GOT3 (cell line): ENCODE data around the gene ZDHHC5.
A peak's percentile ranks its signal among the peaks of the same experiment; 100 is the strongest.
"Not testable (repeated sequence)": the region's sequence is repeated elsewhere in the genome, so short reads cannot be mapped to it uniquely, and the experiment has no call there.

Source experiments
- DNase-seq: peaks from one replicate; lab custom pipeline; 2025; ENCODE audit warnings: mixed read lengths; lab: John Stamatoyannopoulos, UW

The ZDHHC5 gene

GRCh38 chr11:57644748-57645688 is 22.9 kb upstream of the ZDHHC5 start:
- no peak for DNase-seq

- DNase-seq: no peak
These were observed 22.2 kb upstream of the ZDHHC5 start for GRCh38 chr11:57645689-57646085.

DNA sequence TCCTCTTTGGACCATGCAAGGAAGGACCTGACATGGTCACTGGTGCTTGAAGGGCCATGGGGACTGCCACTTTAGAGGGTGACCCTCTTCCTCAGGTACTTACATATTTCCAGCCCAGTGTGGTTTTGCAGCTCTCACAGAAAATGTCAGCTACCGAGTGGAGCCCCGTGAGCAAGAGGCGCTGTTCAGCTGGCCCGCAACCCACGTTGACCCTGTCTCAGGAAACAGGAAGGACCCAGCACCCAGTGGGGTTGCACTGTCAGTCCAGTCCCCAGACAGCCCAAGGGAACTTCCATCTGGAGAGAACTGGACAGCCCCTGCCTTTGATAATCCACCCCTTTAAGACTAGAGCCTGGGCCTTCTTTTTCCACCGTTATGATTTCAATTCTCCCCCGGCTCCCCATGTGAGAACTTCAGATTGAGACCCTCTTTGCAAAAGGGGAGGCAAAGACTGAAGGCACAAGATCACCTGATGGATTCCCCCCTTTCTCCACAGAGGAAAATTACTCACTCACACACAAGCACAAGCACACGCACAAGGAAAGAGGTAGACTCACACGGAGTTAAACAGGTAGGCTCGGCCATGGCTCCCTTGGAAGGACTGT is 21.6 kb upstream of the ZDHHC5 start:
- no peak for DNase-seq

- DNase-seq: no peak
These were observed 21.1 kb upstream of the ZDHHC5 start for GRCh38 chr11:57646799-57647303.

GRCh38 chr11:57647372-57647771 is 20.5 kb upstream of the ZDHHC5 start:
- DNase-seq: no peak

DNA sequence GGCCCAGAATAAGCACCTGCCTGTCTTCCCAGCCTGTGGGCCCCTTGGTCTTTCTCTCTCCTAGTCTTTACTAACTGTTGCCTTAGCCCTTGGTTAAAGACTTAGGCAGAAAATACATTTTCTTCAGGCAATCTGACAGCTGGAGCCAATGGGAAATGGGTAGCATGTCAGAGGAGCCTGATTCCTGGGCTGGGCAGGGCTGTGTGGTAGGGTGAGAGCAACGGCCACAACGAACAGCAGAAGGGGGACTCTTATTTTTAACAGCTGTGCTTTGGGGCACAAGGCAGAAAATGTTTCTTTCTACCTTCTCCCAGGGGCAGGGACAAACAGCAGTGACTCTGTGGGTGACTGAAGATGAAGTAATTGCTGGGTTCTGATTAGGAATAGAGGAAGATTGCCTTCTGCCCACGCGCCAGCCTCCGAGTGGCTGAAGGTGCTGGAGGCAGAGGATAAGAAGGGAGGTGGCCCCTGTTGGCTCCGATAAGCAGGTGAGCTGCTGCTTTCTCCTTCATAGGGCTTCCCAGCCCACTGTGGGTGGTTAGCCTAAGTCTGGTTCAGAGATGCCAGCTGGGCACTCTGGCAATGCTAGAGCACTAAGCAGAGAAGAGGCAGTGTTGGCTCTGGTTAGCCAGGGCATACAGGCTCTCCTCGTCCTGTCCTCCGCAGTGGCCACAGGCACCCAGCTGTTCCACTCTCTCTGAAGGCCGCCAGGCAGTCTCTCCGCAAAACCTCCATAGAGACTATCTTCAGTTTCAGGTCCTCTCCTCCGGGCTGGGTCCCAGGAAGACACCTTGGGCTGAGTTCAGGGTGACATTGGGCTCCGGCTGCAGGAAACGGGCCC is 19.7 kb upstream of the ZDHHC5 start:
- no peak for DNase-seq

- no peak for DNase-seq
These were observed 18.8 kb upstream of the ZDHHC5 start for GRCh38 chr11:57648801-57649735.

DNA sequence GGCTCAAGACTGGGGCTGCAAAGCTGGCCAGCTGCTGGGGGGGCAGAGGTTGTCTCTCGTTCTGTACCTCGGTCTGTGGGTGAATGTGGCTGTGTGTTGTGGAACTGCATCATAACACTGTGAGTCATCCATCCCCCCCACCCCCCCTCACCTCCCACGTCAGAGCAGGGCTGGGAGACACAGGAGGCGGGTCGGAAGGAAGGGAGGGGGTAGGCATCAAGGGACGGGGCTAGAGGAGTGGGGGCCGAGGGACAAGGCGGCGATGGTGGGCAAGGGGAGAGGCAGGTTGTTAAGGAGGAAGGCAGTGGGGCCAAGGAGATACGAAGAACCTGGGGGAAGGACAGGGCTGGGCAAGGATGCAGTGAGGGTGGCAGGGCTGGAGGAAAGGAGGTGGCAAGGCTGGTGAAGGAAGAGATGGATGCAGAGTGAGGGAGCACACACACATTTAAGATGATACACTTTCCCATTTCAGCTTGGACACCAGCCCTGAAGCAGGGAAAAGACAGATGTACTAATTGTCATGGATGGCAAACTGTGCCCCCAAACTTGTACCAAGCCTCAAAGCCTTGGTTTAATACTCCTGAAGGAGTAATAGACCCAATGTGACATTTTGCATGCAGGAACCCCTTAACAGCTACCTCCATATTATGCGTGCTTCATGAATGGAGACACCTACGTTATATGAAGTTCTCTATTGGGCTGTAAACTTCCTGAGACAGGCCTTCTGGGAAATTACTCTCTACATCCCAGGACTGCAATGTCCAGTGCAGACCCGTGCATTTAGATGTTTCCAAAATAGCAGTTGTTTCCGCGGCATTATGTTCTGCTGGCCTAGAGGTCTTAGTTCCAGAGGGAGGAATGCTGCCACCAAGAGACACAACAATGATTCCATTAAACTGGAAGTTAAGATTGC is 17.8 kb upstream of the ZDHHC5 start, which contains the start of gene YPEL4:
TSS of gene YPEL4 (minus strand) at position 87 of the 913 bp plus-strand sequence. CDS start 2,805 bp downstream, outside the sequence.
- DNase-seq: no peak

GRCh38 chr11:57650739-57651090 is 17.2 kb upstream of the ZDHHC5 start:
- no peak for DNase-seq

- no peak for DNase-seq
These were observed 16.5 kb upstream of the ZDHHC5 start for GRCh38 chr11:57651408-57651807.

GRCh38 chr11:57652230-57652629 is 15.7 kb upstream of the ZDHHC5 start:
- not testable (repeated sequence) for DNase-seq

DNA sequence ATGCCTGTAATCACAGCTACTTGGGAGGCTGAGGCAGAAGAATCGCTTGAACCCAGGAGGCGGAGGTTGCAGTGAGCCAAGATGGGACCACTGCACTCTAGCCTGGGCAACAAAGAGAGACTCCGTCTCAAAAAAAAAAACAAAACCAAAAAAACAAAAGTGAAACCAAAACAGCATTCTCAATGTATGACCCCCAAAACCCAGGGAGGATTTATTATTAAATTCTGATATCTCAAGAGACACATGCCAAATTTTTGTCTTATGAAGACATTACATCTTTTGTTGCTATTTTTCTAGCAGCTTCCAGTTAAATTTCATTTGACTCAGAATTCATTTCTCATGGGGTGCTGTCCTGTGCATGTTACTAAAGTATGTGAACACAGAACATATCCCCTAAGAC is 15.3 kb upstream of the ZDHHC5 start:
- no peak for DNase-seq

DNA sequence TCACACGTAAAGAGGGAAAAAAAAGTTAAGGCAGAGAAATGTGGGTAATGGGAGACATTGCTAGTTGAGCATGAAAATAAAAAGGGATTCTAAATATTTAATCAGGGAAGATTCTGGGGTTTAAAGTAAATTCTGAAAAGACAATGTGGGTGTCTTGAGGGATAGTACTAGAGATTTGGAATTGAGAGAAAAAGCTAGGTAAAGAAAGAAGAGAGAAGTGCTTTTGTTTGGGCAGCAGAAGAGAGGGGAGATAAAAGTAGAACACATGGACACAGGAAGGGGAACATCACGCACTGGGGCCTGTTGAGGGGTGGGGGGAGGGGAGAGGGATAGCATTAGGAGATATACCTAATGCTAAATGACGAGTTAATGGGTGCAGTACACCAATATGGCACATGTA is 14.8 kb upstream of the ZDHHC5 start:
- no peak for DNase-seq

GRCh38 chr11:57656885-57657193 is 11.1 kb upstream of the ZDHHC5 start:
- DNase-seq: no peak

DNA sequence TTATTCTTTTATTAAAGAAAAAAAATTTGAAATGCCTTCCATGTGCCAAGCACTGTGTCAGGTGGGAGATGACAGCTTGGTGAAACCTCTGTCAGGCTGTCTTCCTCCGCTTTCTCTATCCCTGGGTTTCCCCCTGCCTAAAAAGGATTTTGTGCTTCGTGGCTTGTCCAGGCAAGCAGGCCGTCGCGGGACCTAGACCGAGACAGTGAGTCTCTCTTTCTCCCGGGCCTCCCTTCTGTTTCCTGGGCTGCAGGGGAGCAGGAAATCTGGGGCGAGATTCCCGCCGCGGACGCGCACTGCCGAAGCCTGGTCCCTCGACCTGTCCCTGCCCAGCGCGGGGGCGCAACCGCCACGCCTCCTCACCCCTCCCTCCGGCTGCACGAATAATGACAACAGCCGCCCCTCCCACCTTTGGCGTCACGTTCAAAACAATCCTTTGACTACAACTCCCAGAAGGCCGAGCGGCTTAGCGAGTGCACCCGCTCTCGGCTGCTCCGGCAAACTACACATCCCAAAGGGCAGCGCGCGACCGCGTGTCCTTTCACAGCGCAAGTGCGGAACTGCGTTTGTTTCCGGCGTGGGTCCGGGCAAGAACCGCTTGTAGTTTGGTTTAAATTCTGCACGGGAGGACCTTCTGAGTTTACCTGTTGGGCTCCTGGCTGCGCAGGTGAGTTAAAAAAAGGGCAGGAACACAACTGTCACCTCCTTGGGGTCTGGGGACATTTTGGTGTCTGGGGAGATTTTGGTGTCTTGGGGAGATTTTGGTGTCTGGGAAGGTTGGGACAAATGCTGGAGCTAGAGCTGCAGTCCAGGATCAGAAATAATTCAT is 10.5 kb upstream of the ZDHHC5 start, which contains the start of gene CLP1:
TSS of gene CLP1 (plus strand) at position 569 of the 829 bp plus-strand sequence. CDS start 1,715 bp downstream, outside the sequence.
- DNase-seq: peak; percentile 90

DNA sequence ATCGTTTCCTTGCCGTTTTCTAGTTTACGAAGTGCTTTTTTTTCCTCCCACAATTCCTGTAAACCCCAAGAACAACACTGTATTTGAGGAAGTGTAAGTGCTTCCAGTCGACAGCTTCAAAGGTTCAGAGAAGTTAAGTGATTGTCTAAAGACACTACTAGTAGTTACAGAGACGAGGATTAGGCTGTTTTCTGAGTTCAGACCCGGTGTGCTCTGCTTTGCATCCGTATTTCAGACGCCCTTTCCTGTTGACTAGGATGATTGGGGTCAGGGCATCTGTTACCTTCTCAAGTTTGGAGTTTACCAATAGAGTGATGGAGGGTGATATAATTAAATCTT is 9.9 kb upstream of the ZDHHC5 start:
- no peak for DNase-seq

- no peak for DNase-seq
These were observed 8.2 kb upstream of the ZDHHC5 start for GRCh38 chr11:57659669-57660068.

DNA sequence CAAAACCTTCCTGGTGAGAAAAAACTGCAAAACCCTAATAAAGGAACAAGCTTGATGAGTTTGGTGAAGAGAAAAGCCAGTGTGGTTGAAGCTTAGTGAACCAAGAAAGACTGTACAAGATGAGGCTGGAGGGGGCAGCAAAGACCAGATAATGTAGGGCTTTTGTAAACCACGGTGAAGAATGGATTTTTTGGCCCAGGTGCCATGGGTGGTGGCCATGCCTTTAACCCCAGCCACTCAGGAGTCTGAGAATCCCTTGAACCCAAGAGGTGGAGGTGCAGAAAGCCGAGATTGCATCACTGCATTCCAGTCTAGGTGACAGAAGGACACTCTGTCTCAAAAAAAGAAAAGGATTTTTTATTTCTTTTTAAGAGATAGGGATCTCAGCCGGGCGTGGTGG is 5.0 kb upstream of the ZDHHC5 start:
- no peak for DNase-seq

DNA sequence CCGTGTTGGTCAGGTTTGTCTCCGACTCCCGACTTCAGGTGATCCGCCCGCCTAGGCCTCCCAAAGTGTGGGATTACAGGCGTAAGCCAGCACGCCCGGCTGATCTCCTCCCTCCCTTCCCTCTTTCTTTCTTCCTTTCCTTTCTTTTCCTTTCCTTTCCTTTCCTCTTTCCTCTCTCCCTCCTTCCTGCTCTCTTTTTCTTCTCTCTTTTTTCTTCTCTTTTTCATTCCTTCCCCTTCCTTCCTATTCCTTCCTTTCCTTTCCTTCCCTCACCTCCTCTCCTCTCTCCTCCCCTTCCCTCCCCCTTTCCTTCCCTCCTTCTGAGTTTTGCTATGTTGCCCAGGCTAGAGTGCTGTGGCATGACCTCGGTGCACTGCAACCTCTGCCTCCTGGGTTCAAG is 3.9 kb upstream of the ZDHHC5 start:
- DNase-seq: no peak
